ENCODE results near the gene TRANK1. TPM values are rescaled to one million over a fixed set of nuclear protein-coding genes. Genes with fewer than 3 reads are reported as not detected.

TRANK1 gene
- polyA plus RNA-seq, 1 donor (not counting 4 experiments of a cell fraction or from before 2014, with no cell fraction given), result 3.2 TPM

GRCh38 chr3:36837089-36837488 lies 107.8 kb downstream of the TRANK1 start:
- no peak for FAIRE-seq
- no peaks in the 10 kb centered on the region for H3K9me1 ChIP-seq (ENCODE audit: control insufficient read depth, extremely low read depth, insufficient read depth, low read length)
- TF ChIP-seq CTCF (optimal IDR thresholded peaks at IDR 0.05 in 1 of 3, IDR thresholded peaks at IDR 0.05 in 1 of 3, conservative IDR thresholded peaks at IDR 0.05 in 1 of 3; ENCODE audit: extremely low read depth in 1 of 3, insufficient read depth in 2 of 3, low read length in 3 of 3) (peak in 2 of 3 experiments; percentile 16 to 38), EZH2 (IDR thresholded peaks at IDR 0.05; ENCODE audit: low read length) (no peak)
- H3K27ac ChIP-seq (ENCODE audit: control insufficient read depth, insufficient read depth, low read length), result no peak overlapping the region
- no peaks in the 10 kb centered on the region for H3K9me3 ChIP-seq (ENCODE audit: control insufficient read depth, low read depth, low read length)
- H3K4me2 ChIP-seq (ENCODE audit: control insufficient read depth, extremely low read depth, insufficient read depth, low read depth, low read length), result no peak overlapping the region
- H3K9ac ChIP-seq (ENCODE audit: control insufficient read depth, extremely low read depth, insufficient read depth, low read length), result no peak overlapping the region
- DNase-seq (ENCODE audit: low read depth, low spot score), result no peak
- H3K79me2 ChIP-seq (ENCODE audit: control insufficient read depth, insufficient read depth, low read length), result no peaks in the 10 kb centered on the region
- dilution Hi-C loops (cut with MboI; ENCODE audit: extremely low pct_ligation_motif_present, low sequenced_read_pairs), result no loop called here
- H2AFZ ChIP-seq (ENCODE audit: control insufficient read depth, low read length), result no peak overlapping the region
- H3K4me1 ChIP-seq (ENCODE audit: control insufficient read depth, extremely low read depth, insufficient read depth, low read length), result no peaks in the 10 kb centered on the region
- H4K20me1 ChIP-seq (ENCODE audit: control insufficient read depth, extremely low read depth, insufficient read depth, low read length), result no peaks in the 10 kb centered on the region
- no peak overlapping the region for H3K4me3 ChIP-seq (ENCODE audit: control insufficient read depth in 2 of 3, extremely low read depth in 1 of 3, insufficient read depth in 2 of 3, low read depth in 1 of 3, low read length in 3 of 3)
- no peaks in the 10 kb centered on the region for H3K36me3 ChIP-seq (ENCODE audit: control insufficient read depth in 2 of 2, extremely low read depth in 1 of 2, insufficient read depth in 2 of 2, low read length in 2 of 2)
- no peaks in the 10 kb centered on the region for H3K27me3 ChIP-seq (ENCODE audit: control insufficient read depth, extremely low read depth, insufficient read depth, low read length)

GRCh38 chr3:36833160-36833814 lies 111.6 kb downstream of the TRANK1 start:
- H3K4me3 ChIP-seq (ENCODE audit: control insufficient read depth in 2 of 3, extremely low read depth in 1 of 3, insufficient read depth in 2 of 3, low read depth in 1 of 3, low read length in 3 of 3), result no peak overlapping the region
- DNase-seq (ENCODE audit: low read depth, low spot score) (no peak), FAIRE-seq (no peak)
- H3K27ac ChIP-seq (ENCODE audit: control insufficient read depth, insufficient read depth, low read length), result no peak overlapping the region
- H3K36me3 ChIP-seq (ENCODE audit: control insufficient read depth in 2 of 2, extremely low read depth in 1 of 2, insufficient read depth in 2 of 2, low read length in 2 of 2), result no peaks in the 10 kb centered on the region
- no peak overlapping the region for H3K4me2 ChIP-seq (ENCODE audit: control insufficient read depth, extremely low read depth, insufficient read depth, low read depth, low read length)
- dilution Hi-C loops (cut with MboI; ENCODE audit: extremely low pct_ligation_motif_present, low sequenced_read_pairs), result no loop called here
- no peaks in the 10 kb centered on the region for H3K9me1 ChIP-seq (ENCODE audit: control insufficient read depth, extremely low read depth, insufficient read depth, low read length)
- no peaks in the 10 kb centered on the region for H4K20me1 ChIP-seq (ENCODE audit: control insufficient read depth, extremely low read depth, insufficient read depth, low read length)
- H3K79me2 ChIP-seq (ENCODE audit: control insufficient read depth, insufficient read depth, low read length), result no peaks in the 10 kb centered on the region
- H3K9ac ChIP-seq (ENCODE audit: control insufficient read depth, extremely low read depth, insufficient read depth, low read length), result no peak overlapping the region
- H3K4me1 ChIP-seq (ENCODE audit: control insufficient read depth, extremely low read depth, insufficient read depth, low read length), result no peaks in the 10 kb centered on the region
- H3K27me3 ChIP-seq (ENCODE audit: control insufficient read depth, extremely low read depth, insufficient read depth, low read length), result no peaks in the 10 kb centered on the region
- H2AFZ ChIP-seq (ENCODE audit: control insufficient read depth, low read length), result no peak overlapping the region
- no peak for TF ChIP-seq CTCF (optimal IDR thresholded peaks at IDR 0.05 in 1 of 3, IDR thresholded peaks at IDR 0.05 in 1 of 3, conservative IDR thresholded peaks at IDR 0.05 in 1 of 3; ENCODE audit: extremely low read depth in 1 of 3, insufficient read depth in 2 of 3, low read length in 3 of 3)
- no peak for TF ChIP-seq EZH2 (IDR thresholded peaks at IDR 0.05; ENCODE audit: low read length)
- no peaks in the 10 kb centered on the region for H3K9me3 ChIP-seq (ENCODE audit: control insufficient read depth, low read depth, low read length)

All from keratinocyte (primary cell).